ENCODE measurements around the gene TBCEL. TPM values are rescaled to one million over a fixed set of nuclear protein-coding genes. Genes with fewer than 3 reads are reported as not detected.

TBCEL gene
- total RNA-seq, 2 experiments from 2014 or later = 6.8 to 7.2 TPM

- H3K36me3 Mint-ChIP-seq (ENCODE audit: low read depth) = no peaks in the 10 kb centered on the region
- no peaks in the 10 kb centered on the region for H3K27me3 Mint-ChIP-seq
- H3K9me3 Mint-ChIP-seq = no peaks in the 10 kb centered on the region
- no peak for ATAC-seq
- intact Hi-C loops (cut with micrococcal nuclease) = no loop called here
- TF ChIP-seq, protein P1, sequence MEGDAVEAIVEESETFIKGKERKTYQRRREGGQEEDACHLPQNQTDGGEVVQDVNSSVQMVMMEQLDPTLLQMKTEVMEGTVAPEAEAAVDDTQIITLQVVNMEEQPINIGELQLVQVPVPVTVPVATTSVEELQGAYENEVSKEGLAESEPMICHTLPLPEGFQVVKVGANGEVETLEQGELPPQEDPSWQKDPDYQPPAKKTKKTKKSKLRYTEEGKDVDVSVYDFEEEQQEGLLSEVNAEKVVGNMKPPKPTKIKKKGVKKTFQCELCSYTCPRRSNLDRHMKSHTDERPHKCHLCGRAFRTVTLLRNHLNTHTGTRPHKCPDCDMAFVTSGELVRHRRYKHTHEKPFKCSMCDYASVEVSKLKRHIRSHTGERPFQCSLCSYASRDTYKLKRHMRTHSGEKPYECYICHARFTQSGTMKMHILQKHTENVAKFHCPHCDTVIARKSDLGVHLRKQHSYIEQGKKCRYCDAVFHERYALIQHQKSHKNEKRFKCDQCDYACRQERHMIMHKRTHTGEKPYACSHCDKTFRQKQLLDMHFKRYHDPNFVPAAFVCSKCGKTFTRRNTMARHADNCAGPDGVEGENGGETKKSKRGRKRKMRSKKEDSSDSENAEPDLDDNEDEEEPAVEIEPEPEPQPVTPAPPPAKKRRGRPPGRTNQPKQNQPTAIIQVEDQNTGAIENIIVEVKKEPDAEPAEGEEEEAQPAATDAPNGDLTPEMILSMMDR (IDR thresholded peaks at IDR 0.05) = no peak
- H3K4me1 Mint-ChIP-seq (ENCODE audit: low read depth) = no peaks in the 10 kb centered on the region
- POLR2A ChIA-PET = no interaction called here
- DNase-seq = no peak
- no peak overlapping the region for H3K27ac Mint-ChIP-seq
- CTCF ChIA-PET = interaction anchor here (1.2 kb wide), 1 partner anchor 176 kb away, joined by 3 read pairs; no protein-coding TSS in a partner anchor
- H3K4me3 Mint-ChIP-seq = no peak overlapping the region
These were observed 81.2 kb downstream of the TBCEL start for GRCh38 chr11:121105063-121105480.

DNA sequence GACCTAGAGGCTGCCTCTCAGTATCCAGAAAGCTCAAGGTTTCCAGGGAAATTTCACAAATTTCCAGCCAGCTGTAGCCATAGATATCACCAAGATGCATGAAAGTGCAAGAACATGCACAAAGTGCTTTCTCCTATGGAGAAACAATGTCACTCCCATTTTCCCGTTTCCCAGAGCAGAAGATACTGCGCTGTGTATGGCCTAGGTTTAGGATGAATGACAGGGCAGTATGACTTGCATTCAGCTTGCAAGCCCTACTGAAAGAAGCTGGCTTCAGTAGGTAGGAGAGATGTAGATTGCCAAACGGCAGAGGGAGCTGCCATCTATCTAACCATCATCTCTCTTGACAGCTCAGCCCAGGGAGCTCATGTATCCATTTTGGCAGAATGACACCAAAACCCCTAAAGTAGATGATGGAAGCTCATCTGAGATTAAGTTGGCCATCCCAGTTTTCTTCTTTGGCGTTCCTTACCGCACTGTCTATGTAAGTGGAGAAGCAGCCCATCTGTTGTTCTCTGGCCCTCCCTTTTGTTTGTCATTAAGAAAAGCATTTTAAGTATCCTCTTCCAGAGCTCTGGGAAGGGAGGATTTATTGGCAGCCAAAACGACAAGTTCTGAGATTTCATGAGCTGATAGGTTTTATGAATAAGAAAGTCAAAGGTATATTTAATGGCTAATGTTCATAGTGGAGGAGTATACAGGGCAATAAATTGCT, 81.7 kb downstream of the TBCEL start:
- intact Hi-C loops (cut with micrococcal nuclease) = no loop called here
- TF ChIP-seq, protein P1 (IDR thresholded peaks at IDR 0.05) = no peak
- Mint-ChIP-seq H3K27me3 (no peaks in the 10 kb centered on the region), H3K4me1 (ENCODE audit: low read depth) (no peaks in the 10 kb centered on the region), H3K4me3 (no peak overlapping the region), H3K9me3 (no peaks in the 10 kb centered on the region), H3K36me3 (ENCODE audit: low read depth) (no peaks in the 10 kb centered on the region), H3K27ac (no peak overlapping the region)
- no peak for ATAC-seq
- CTCF ChIA-PET = interaction anchor here (1.1 to 1.2 kb wide), 2 partner anchors 89 to 176 kb away, joined by 3 to 4 read pairs; no protein-coding TSS in a partner anchor
- POLR2A ChIA-PET = no interaction called here
- DNase-seq = no peak

- CTCF ChIA-PET = no interaction called here
- TF ChIP-seq, protein P1 (IDR thresholded peaks at IDR 0.05) = no peak
These were observed 82.9 kb downstream of the TBCEL start for GRCh38 chr11:121106812-121107211.

GRCh38 chr11:121108413-121108812, 84.5 kb downstream of the TBCEL start:
- CTCF ChIA-PET = no interaction called here
- Mint-ChIP-seq H3K27me3 (peaks cover 9% of the 10 kb centered on the region), H3K4me3 (no peak overlapping the region), H3K4me1 (ENCODE audit: low read depth) (no peaks in the 10 kb centered on the region), H3K9me3 (no peaks in the 10 kb centered on the region), H3K27ac (no peak overlapping the region), H3K36me3 (ENCODE audit: low read depth) (no peaks in the 10 kb centered on the region)
- TF ChIP-seq, protein P1 (IDR thresholded peaks at IDR 0.05) = no peak
- ATAC-seq (no peak), DNase-seq (no peak)
- intact Hi-C loops (cut with micrococcal nuclease) = no loop called here
- POLR2A ChIA-PET = no interaction called here

More at GRCh38 chr11:121106812-121107211, 82.9 kb downstream of the TBCEL start:
- intact Hi-C loops (cut with micrococcal nuclease) = no loop called here
- no peaks in the 10 kb centered on the region for H3K4me1 Mint-ChIP-seq (ENCODE audit: low read depth)
- H3K27me3 Mint-ChIP-seq = peaks cover 3% of the 10 kb centered on the region
- no peaks in the 10 kb centered on the region for H3K36me3 Mint-ChIP-seq (ENCODE audit: low read depth)
- H3K9me3 Mint-ChIP-seq = no peaks in the 10 kb centered on the region
- POLR2A ChIA-PET = no interaction called here
- DNase-seq (no peak), ATAC-seq (peak; percentile 37)
- H3K4me3 Mint-ChIP-seq = no peak overlapping the region
- no peak overlapping the region for H3K27ac Mint-ChIP-seq

DNA sequence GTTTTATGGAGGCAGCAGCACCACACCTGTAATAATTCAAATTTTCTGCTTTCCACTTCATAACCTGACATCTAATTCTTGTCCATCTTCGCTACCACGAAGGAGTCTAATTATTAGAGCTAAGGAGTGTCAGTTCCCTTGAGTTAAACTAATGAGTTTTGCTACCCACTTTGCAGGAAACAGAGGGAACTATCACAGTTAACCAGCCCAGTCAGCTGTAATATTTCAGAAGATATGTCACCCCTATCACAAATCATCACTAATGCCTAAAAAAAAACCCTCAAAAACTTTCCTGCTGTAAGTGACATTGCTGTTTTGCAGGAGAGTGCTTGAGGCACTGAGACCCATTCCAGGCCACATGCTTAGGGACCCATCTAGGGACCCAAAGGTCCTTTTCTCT, 85.6 kb downstream of the TBCEL start:
- no peak overlapping the region for H3K27ac Mint-ChIP-seq
- CTCF ChIA-PET = no interaction called here
- POLR2A ChIA-PET = no interaction called here
- peaks cover 9% of the 10 kb centered on the region for H3K27me3 Mint-ChIP-seq
- H3K9me3 Mint-ChIP-seq = no peaks in the 10 kb centered on the region
- TF ChIP-seq, protein P1 (IDR thresholded peaks at IDR 0.05) = no peak
- no peak for DNase-seq
- intact Hi-C loops (cut with micrococcal nuclease) = no loop called here
- no peaks in the 10 kb centered on the region for H3K4me1 Mint-ChIP-seq (ENCODE audit: low read depth)
- H3K36me3 Mint-ChIP-seq (ENCODE audit: low read depth) = no peaks in the 10 kb centered on the region
- no peak overlapping the region for H3K4me3 Mint-ChIP-seq
- ATAC-seq = no peak

All from activated CD8-positive, alpha-beta T cell treated with anti-CD3 and anti-CD28 coated beads for 36 hours (primary cell).